Left renal cortex interstitium (tissue), 4 donors: ENCODE results near the gene DIO3. TPM values are rescaled to one million over a fixed set of nuclear protein-coding genes. Genes with fewer than 3 reads are reported as not detected.

ENCODE experiments used
- DNase-seq, 4 donors: peaks; one replicate each; pipeline ENCODE4 v3.0.0-alpha.2; 2013; ENCODE audit warnings: low read depth in 4 of 4, low spot score in 2 of 4, missing footprints in 1 of 4
- polyA plus RNA-seq, 4 donors: library from polyadenylated mRNA; unstranded; fragments of 120-200 nt; gene quantifications; one replicate each; pipeline ENCODE4 v1.2.1, GENCODE V29; 2013; ENCODE audit not compliant: insufficient read length in 4 of 4

The DIO3 gene
- polyA plus RNA-seq: under 1 TPM; 0.14 to 0.54 (median 0.20) TPM

GRCh38 chr14:101561145-101561896 lies at the start of gene DIO3:
Gene DIO3, plus strand, starts transcription at chr14:101561495.
- DNase-seq: no peak

GRCh38 chr14:101511620-101512375 lies 49.5 kb upstream of the DIO3 start:
- no peak for DNase-seq

GRCh38 chr14:101512376-101512695 lies 49.0 kb upstream of the DIO3 start:
- no peak for DNase-seq

GRCh38 chr14:101514136-101514535 lies 47.2 kb upstream of the DIO3 start:
- DNase-seq: no peak

- DNase-seq: no peak
Measured at GRCh38 chr14:101516401-101516800, 44.9 kb upstream of the DIO3 start.

GRCh38 chr14:101518611-101519473 lies 42.5 kb upstream of the DIO3 start:
- no peak for DNase-seq

- DNase-seq: no peak
Measured at GRCh38 chr14:101520621-101521472, 40.4 kb upstream of the DIO3 start.

GRCh38 chr14:101521473-101521915 lies 39.8 kb upstream of the DIO3 start:
- DNase-seq: no peak

- DNase-seq: no peak
Measured at GRCh38 chr14:101521978-101522377, 39.3 kb upstream of the DIO3 start.

GRCh38 chr14:101525640-101526527 lies 35.4 kb upstream of the DIO3 start:
- no peak for DNase-seq

- no peak for DNase-seq
Measured at GRCh38 chr14:101527987-101528386, 33.3 kb upstream of the DIO3 start.

- DNase-seq: no peak
Measured at GRCh38 chr14:101529079-101529478, 32.2 kb upstream of the DIO3 start.

- DNase-seq: no peak
Measured at GRCh38 chr14:101534198-101534597, 27.1 kb upstream of the DIO3 start.

GRCh38 chr14:101535232-101535631 lies 26.1 kb upstream of the DIO3 start:
- no peak for DNase-seq

GRCh38 chr14:101535701-101536207 lies 25.5 kb upstream of the DIO3 start:
- no peak for DNase-seq

- DNase-seq: no peak
Measured at GRCh38 chr14:101537286-101537685, 24.0 kb upstream of the DIO3 start.

GRCh38 chr14:101538878-101539277 lies 22.4 kb upstream of the DIO3 start:
- no peak for DNase-seq

- DNase-seq: no peak
Measured at GRCh38 chr14:101539880-101540279, 21.4 kb upstream of the DIO3 start.
